ENCODE measurements around the gene LILRB4. TPM values are rescaled to one million over a fixed set of nuclear protein-coding genes. Genes with fewer than 3 reads are reported as not detected.
"Not testable (repeated sequence)": the region's sequence is repeated elsewhere in the genome, so short reads cannot be mapped to it uniquely, and the experiment has no call there.

The LILRB4 gene
- total RNA-seq, 4 donors from 2014 or later, result 2.7 to 6.2 (median 3.7) TPM

DNA sequence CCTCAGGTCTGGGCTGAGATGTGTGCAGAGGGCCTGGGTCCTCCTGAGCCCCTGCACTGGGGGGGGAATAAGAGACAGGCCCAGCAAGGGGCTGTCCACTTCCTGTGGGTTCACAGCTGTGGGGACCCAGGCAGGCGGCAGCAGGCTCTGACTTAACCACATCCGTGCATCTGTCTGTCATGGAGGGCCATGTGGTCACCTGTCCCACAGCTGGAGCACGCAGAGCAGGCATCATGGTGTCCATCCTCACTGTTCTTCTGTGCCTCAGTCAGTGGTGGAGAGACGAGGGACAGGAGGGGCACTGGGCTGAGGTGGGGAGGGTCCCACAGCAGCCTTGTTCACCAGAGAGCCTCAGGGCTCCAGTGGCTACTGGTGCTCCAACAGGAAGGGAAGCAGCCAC, 45.2 kb downstream of the LILRB4 start:
- no peak for TF ChIP-seq POLR2A (IDR thresholded peaks at IDR 0.05)
- TF ChIP-seq, protein P1, sequence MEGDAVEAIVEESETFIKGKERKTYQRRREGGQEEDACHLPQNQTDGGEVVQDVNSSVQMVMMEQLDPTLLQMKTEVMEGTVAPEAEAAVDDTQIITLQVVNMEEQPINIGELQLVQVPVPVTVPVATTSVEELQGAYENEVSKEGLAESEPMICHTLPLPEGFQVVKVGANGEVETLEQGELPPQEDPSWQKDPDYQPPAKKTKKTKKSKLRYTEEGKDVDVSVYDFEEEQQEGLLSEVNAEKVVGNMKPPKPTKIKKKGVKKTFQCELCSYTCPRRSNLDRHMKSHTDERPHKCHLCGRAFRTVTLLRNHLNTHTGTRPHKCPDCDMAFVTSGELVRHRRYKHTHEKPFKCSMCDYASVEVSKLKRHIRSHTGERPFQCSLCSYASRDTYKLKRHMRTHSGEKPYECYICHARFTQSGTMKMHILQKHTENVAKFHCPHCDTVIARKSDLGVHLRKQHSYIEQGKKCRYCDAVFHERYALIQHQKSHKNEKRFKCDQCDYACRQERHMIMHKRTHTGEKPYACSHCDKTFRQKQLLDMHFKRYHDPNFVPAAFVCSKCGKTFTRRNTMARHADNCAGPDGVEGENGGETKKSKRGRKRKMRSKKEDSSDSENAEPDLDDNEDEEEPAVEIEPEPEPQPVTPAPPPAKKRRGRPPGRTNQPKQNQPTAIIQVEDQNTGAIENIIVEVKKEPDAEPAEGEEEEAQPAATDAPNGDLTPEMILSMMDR (IDR thresholded peaks at IDR 0.05), result no peak
- Histone ChIP-seq H3K4me1 (no peaks in the 10 kb centered on the region), H3K4me3 (replicated peaks in 1 of 3) (no peak overlapping the region), H3K36me3 (no peaks in the 10 kb centered on the region), H3K27me3 (no peaks in the 10 kb centered on the region), H3K27ac (no peak overlapping the region), H3K9me3 (no peaks in the 10 kb centered on the region)
- intact Hi-C loops (cut with DNase I), result no loop called here
- DNase-seq, result no peak
- 79 to 80% methylated on average over 2 of the region's 4 CpGs for WGBS, 2 donors

DNA sequence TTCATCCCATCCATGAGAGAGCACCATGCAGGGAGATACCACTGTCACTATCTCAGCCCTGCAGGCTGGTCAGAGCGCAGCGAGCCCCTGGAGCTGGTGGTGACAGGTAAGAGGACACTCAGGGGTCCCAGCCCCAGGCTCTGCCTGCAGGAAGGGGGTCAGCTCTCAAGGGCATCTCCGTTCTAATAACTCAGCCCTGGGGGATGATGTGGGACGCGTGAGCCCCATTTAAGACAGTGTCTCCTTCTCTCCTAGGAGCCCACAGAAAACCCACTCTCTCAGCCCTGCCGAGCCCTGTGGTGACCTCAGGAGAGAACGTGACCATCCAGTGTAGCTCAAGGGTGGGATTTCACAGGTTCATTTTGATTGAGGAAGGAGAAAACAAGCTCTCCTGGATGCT, 46.0 kb downstream of the LILRB4 start:
- no peak overlapping the region for H3K4me3 ChIP-seq (replicated peaks in 1 of 3)
- no peak for DNase-seq
- no peaks in the 10 kb centered on the region for H3K4me1 ChIP-seq
- 85 to 100% methylated on average over 1 to 7 of the region's 7 CpGs for WGBS, 2 donors
- H3K9me3 ChIP-seq, result no peaks in the 10 kb centered on the region
- H3K27ac ChIP-seq, result no peak overlapping the region
- TF ChIP-seq, protein P1 (IDR thresholded peaks at IDR 0.05), result no peak
- no peak for TF ChIP-seq POLR2A (IDR thresholded peaks at IDR 0.05)
- no peaks in the 10 kb centered on the region for H3K27me3 ChIP-seq
- intact Hi-C loops (cut with DNase I), result no loop called here
- H3K36me3 ChIP-seq, result no peaks in the 10 kb centered on the region

DNA sequence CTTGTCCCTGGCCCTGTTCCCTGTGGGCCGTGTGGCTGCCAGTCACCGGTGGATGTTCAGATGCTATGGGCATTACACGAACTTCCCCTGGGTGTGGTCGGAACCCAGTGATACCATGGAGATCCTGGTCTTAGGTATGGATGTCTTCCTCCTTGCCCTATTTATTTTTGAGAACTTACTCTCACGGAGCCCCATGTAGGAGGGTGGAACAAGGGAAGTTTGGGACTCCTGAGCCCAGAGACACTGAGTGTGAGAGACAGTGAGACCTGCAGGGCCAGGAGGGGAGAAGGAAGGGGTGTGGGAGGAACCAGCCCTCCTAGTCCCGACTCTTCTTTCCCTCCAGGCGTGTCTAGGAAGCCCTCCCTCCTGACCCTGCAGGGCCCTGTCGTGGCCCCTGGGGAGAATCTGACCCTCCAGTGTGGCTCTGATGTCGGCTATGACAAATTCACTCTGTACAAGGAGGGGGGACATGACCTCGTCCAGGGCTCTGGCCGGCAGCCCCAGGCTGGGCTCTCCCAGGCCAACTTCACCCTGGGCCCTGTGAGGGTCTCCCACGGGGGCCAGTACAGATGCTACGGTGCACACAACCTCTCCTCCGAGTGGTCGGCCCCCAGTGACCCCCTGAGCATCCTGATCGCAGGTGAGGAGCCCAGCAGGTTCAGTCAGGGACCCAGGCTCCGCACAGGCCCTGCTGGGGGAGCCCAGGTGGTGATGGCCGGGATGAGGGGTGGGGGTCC, 46.6 kb downstream of the LILRB4 start:
- WGBS, 2 donors, result 72 to 76% methylated on average over 9 to 13 of the region's 18 CpGs
- Histone ChIP-seq H3K27ac (no peak overlapping the region), H3K27me3 (no peaks in the 10 kb centered on the region), H3K4me1 (no peaks in the 10 kb centered on the region), H3K4me3 (replicated peaks in 1 of 3) (no peak overlapping the region), H3K9me3 (no peaks in the 10 kb centered on the region), H3K36me3 (no peaks in the 10 kb centered on the region)
- DNase-seq, result no peak
- intact Hi-C loops (cut with DNase I), result no loop called here
- TF ChIP-seq POLR2A (IDR thresholded peaks at IDR 0.05), result no peak
- TF ChIP-seq, protein P1 (IDR thresholded peaks at IDR 0.05), result no peak

DNA sequence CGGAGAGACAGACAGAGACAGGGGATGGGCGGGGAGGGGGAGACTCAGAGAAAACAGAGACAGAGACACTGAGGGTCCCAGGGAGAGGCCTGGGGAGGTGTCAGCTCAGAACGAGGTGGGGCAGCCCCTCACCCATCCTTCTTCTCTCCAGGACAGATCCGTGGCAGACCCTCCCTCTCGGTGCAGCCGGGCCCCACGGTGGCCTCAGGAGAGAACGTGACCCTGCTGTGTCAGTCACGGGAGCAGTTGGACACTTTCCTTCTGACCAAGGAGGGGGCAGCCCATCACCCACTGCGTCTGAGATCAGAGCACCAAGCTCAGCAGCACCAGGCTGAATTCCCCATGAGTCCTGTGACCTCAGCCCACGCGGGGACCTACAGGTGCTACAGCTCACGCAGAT, 47.2 kb downstream of the LILRB4 start:
- H3K36me3 ChIP-seq; H3K4me3 ChIP-seq (replicated peaks in 1 of 3); H3K27ac ChIP-seq; H3K4me1 ChIP-seq; intact Hi-C loops (cut with DNase I); DNase-seq; H3K27me3 ChIP-seq; H3K9me3 ChIP-seq: not testable (repeated sequence)
- WGBS, 2 donors, result 55 to 76% methylated on average over 4 to 11 of the region's 13 CpGs

Small RNA genes within 50 kb of the gene (microRNA-seq; reads per million reads assigned to microRNA genes)
- gene MIR8061, result not detected

Small RNA genes within 50 kb of the gene (small RNA-seq; reads per million reads assigned to genes)
- gene AC245036.3 (not detected), gene AC245128.2 (not detected), gene MIR8061 (not detected)

Other genes starting within 250 kb of the LILRB4 start
- gene TTYH1, start 247.5 kb upstream of the LILRB4 start, total RNA-seq, result under 1 TPM in 2 of 4 donors, not detected in 2; 0.45 to 0.94 TPM
- gene LENG8, start 213.8 kb upstream of the LILRB4 start, total RNA-seq, result 100 to 1,000 TPM; 124 to 219 (median 157) TPM
- 1 to 10 TPM; 1.3 to 4.6 (median 3.2) TPM for gene LENG9, start 199.2 kb upstream of the LILRB4 start, total RNA-seq
- gene CDC42EP5, start 189.7 kb upstream of the LILRB4 start, total RNA-seq, result 10 to 100 TPM in 2 of 4 donors, 1 to 10 TPM in 2; 1.8 to 18.7 (median 12.1) TPM
- not detected for gene LAIR2, start 160.2 kb upstream of the LILRB4 start, total RNA-seq
- 1 to 10 TPM in 2 of 4 donors, under 1 TPM in 2; 0.24 to 1.4 (median 0.83) TPM for gene LILRA2, start 89.2 kb upstream of the LILRB4 start, total RNA-seq
- gene LILRA1, start 69.4 kb upstream of the LILRB4 start, total RNA-seq, result under 1 TPM in 1 of 4 donors, not detected in 3; 0.54 TPM
- 1 to 10 TPM in 1 of 4 donors, under 1 TPM in 3; 0.13 to 1.5 (median 0.44) TPM for gene LILRB1, start 32.5 kb upstream of the LILRB4 start, total RNA-seq
- not detected for gene KIR3DL3, start 61.5 kb downstream of the LILRB4 start, total RNA-seq
- not detected for gene KIR2DL3, start 75.5 kb downstream of the LILRB4 start, total RNA-seq
- gene KIR2DL1, start 106.8 kb downstream of the LILRB4 start, total RNA-seq, result not detected
- gene KIR2DL4, start 140.6 kb downstream of the LILRB4 start, total RNA-seq, result not detected
- not detected for gene KIR3DL1, start 153.5 kb downstream of the LILRB4 start, total RNA-seq
- not detected for gene KIR2DS4, start 169.7 kb downstream of the LILRB4 start, total RNA-seq
- not detected for gene KIR3DL2, start 187.5 kb downstream of the LILRB4 start, total RNA-seq
- under 1 TPM in 3 of 4 donors, not detected in 1; 0.49 to 0.67 (median 0.67) TPM for gene FCAR, start 211.2 kb downstream of the LILRB4 start, total RNA-seq
- not detected for gene NCR1, start 243.2 kb downstream of the LILRB4 start, total RNA-seq

Measured in thyroid gland (tissue), 4 donors.